Lower leg skin (tissue), 3 donors: ENCODE data around the gene PSMD5.

ENCODE experiments used
- POLR2A ChIP-seq, 2 donors: fragments of 450-650 bp; IDR thresholded peaks; one replicate each; pipeline ENCODE4 v1.6.1; 2016 to 2017; ENCODE audit warnings: antibody characterized with exemption in 2 of 2, mild to moderate bottlenecking in 1 of 2, moderate library complexity in 1 of 2
- TF ChIP-seq, protein P1 (sequence below), 3 donors: fragments of 450-650 bp; IDR thresholded peaks; one replicate each; pipeline ENCODE4 v1.5.1; 2016; ENCODE audit warnings: antibody characterized with exemption in 3 of 3, mild to moderate bottlenecking in 3 of 3, moderate library complexity in 2 of 3

DNA sequence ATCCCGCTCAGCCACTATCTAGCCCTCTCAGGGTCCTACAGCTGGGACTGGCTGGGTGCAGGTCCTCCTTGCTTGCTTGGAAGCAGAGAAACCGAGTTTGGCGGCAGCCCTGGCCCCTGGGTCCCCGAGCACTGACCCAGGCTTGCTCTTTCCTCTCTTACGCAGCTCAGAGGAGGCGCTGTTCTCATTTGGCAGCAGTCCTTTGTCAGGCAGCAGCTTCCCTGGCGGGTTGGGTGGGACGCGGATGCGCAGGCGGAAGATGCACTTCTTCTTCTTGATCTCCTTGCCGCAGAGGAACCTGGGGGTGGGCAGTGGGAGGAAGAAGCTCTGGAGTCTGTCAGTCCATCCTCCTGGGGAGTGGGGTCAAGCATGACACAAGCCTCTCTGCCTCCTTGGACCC is 19.7 kb upstream of the PSMD5 start:
- TF ChIP-seq, protein P1, sequence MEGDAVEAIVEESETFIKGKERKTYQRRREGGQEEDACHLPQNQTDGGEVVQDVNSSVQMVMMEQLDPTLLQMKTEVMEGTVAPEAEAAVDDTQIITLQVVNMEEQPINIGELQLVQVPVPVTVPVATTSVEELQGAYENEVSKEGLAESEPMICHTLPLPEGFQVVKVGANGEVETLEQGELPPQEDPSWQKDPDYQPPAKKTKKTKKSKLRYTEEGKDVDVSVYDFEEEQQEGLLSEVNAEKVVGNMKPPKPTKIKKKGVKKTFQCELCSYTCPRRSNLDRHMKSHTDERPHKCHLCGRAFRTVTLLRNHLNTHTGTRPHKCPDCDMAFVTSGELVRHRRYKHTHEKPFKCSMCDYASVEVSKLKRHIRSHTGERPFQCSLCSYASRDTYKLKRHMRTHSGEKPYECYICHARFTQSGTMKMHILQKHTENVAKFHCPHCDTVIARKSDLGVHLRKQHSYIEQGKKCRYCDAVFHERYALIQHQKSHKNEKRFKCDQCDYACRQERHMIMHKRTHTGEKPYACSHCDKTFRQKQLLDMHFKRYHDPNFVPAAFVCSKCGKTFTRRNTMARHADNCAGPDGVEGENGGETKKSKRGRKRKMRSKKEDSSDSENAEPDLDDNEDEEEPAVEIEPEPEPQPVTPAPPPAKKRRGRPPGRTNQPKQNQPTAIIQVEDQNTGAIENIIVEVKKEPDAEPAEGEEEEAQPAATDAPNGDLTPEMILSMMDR (IDR thresholded peaks at IDR 0.05), result no peak
- no peak for TF ChIP-seq POLR2A (IDR thresholded peaks at IDR 0.05)
